ENCODE results near the gene ZNF543.
"Not testable (repeated sequence)": the region's sequence is repeated elsewhere in the genome, so short reads cannot be mapped to it uniquely, and the experiment has no call there.

The ZNF543 gene

GRCh38 chr19:57362997-57363687 is 42.9 kb downstream of the ZNF543 start, which contains the start of the genes TRAPPC2B and ZNF547:
Gene TRAPPC2B (plus strand): TSS chr19:57363551. CDS start chr19:57364834, 1,283 bp downstream.
Gene ZNF547 (plus strand): TSS chr19:57363551. CDS start chr19:57368556, 5,005 bp downstream.
- H3K9me3 ChIP-seq, result peaks cover 0 to 42% (median 9%) of the 10 kb centered on the region in 3 donors
- intact Hi-C loops (cut with DNase I; ENCODE audit: low total_unique reads), result loop anchor here (2.0 kb wide), 1 partner anchor 122 kb away; the partner anchor contains the start of gene ZNF805
- H3K36me3 ChIP-seq, result peaks cover 20 to 46% (median 44%) of the 10 kb centered on the region in 3 donors
- peak within 1 kb of the TSS; percentile 92 to 97 for H3K27ac ChIP-seq
- no peak for TF ChIP-seq CTCF (IDR thresholded peaks at IDR 0.05)
- peak; percentile 99 to 100 for DNase-seq
- H3K27me3 ChIP-seq, result no peaks in the 10 kb centered on the region
- H3K4me1 ChIP-seq, result peaks cover 0 to 19% (median 6%) of the 10 kb centered on the region in 4 donors
- H3K4me3 ChIP-seq, result peak within 1 kb of the TSS; percentile 70 to 80

GRCh38 chr19:57363688-57364181 is 43.5 kb downstream of the ZNF543 start:
- Histone ChIP-seq H3K27ac (peak overlapping the region; percentile 92 to 97), H3K9me3 (peaks cover 0 to 36% (median 5%) of the 10 kb centered on the region in 3 donors), H3K27me3 (no peaks in the 10 kb centered on the region), H3K4me1 (peaks cover 0 to 19% (median 6%) of the 10 kb centered on the region in 4 donors), H3K36me3 (peaks cover 14 to 42% (median 38%) of the 10 kb centered on the region in 3 donors), H3K4me3 (peak overlapping the region; percentile 70 to 80)
- no peak for TF ChIP-seq CTCF (IDR thresholded peaks at IDR 0.05)
- no peak for DNase-seq
- intact Hi-C loops (cut with DNase I; ENCODE audit: low total_unique reads), result loop anchor here (2.0 kb wide), 1 partner anchor 123 kb away; the partner anchor contains the start of gene ZNF805

- peaks cover 20 to 35% (median 28%) of the 10 kb centered on the region in 3 donors for H3K36me3 ChIP-seq
- no peak for TF ChIP-seq CTCF (IDR thresholded peaks at IDR 0.05)
- peaks cover 0 to 15% (median 0%) of the 10 kb centered on the region in 3 donors for H3K9me3 ChIP-seq
- intact Hi-C loops (cut with DNase I; ENCODE audit: low total_unique reads), result no loop called here
- DNase-seq, result no peak
- H3K4me1 ChIP-seq, result peaks cover 0 to 19% (median 6%) of the 10 kb centered on the region in 4 donors
- no peak overlapping the region for H3K4me3 ChIP-seq
- H3K27me3 ChIP-seq, result no peaks in the 10 kb centered on the region
- H3K27ac ChIP-seq, result no peak overlapping the region
These were observed 46.5 kb downstream of the ZNF543 start for GRCh38 chr19:57366776-57367175.

GRCh38 chr19:57374179-57374578 is 53.9 kb downstream of the ZNF543 start:
- Histone ChIP-seq H3K27me3 (no peaks in the 10 kb centered on the region), H3K4me1 (no peaks in the 10 kb centered on the region), H3K27ac (no peak overlapping the region), H3K36me3 (peaks cover 79 to 85% (median 84%) of the 10 kb centered on the region in 3 donors), H3K9me3 (peaks cover 0 to 68% (median 43%) of the 10 kb centered on the region in 3 donors), H3K4me3 (no peak overlapping the region)
- intact Hi-C loops (cut with DNase I; ENCODE audit: low total_unique reads), result no loop called here
- no peak for DNase-seq
- TF ChIP-seq CTCF (IDR thresholded peaks at IDR 0.05), result no peak

GRCh38 chr19:57374647-57375046 is 54.4 kb downstream of the ZNF543 start:
- Histone ChIP-seq H3K9me3 (peaks cover 0 to 72% (median 46%) of the 10 kb centered on the region in 3 donors), H3K36me3 (peaks cover 79 to 88% (median 85%) of the 10 kb centered on the region in 3 donors)
- DNase-seq; H3K27me3 ChIP-seq; H3K4me1 ChIP-seq; intact Hi-C loops (cut with DNase I; ENCODE audit: low total_unique reads); H3K27ac ChIP-seq; H3K4me3 ChIP-seq: not testable (repeated sequence)

GRCh38 chr19:57376151-57376550 is 55.9 kb downstream of the ZNF543 start:
- Histone ChIP-seq H3K4me1 (no peaks in the 10 kb centered on the region), H3K4me3 (no peak overlapping the region), H3K27ac (no peak overlapping the region), H3K9me3 (peaks cover 0 to 85% (median 51%) of the 10 kb centered on the region in 3 donors), H3K27me3 (no peaks in the 10 kb centered on the region), H3K36me3 (peaks cover 74 to 90% (median 81%) of the 10 kb centered on the region in 3 donors)
- DNase-seq, result no peak
- TF ChIP-seq CTCF (IDR thresholded peaks at IDR 0.05), result no peak
- intact Hi-C loops (cut with DNase I; ENCODE audit: low total_unique reads), result no loop called here
